ENCODE data around the gene KRTAP10-12.

- TF ChIP-seq, protein P1, sequence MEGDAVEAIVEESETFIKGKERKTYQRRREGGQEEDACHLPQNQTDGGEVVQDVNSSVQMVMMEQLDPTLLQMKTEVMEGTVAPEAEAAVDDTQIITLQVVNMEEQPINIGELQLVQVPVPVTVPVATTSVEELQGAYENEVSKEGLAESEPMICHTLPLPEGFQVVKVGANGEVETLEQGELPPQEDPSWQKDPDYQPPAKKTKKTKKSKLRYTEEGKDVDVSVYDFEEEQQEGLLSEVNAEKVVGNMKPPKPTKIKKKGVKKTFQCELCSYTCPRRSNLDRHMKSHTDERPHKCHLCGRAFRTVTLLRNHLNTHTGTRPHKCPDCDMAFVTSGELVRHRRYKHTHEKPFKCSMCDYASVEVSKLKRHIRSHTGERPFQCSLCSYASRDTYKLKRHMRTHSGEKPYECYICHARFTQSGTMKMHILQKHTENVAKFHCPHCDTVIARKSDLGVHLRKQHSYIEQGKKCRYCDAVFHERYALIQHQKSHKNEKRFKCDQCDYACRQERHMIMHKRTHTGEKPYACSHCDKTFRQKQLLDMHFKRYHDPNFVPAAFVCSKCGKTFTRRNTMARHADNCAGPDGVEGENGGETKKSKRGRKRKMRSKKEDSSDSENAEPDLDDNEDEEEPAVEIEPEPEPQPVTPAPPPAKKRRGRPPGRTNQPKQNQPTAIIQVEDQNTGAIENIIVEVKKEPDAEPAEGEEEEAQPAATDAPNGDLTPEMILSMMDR (IDR thresholded peaks at IDR 0.05; ENCODE audit: low read depth, low read length) = no peak
- no peak for TF ChIP-seq EZH2phosphoT487 (IDR thresholded peaks at IDR 0.05; ENCODE audit: low read depth)
These were observed 31.7 kb downstream of the KRTAP10-12 start for GRCh38 chr21:44728716-44729115.
